Activated CD8-positive, alpha-beta memory T cell treated with anti-CD3 and anti-CD28 coated beads, Interleukin-2, amount 50 U/mL, for 48 hours (primary cell): Measurements from ENCODE around the gene FKBP10.
A peak's percentile ranks its signal among the peaks of the same experiment; 100 is the strongest.
"Not testable (repeated sequence)": the region's sequence is repeated elsewhere in the genome, so short reads cannot be mapped to it uniquely, and the experiment has no call there.

Experiments
- DNase-seq: peaks from one replicate; pipeline ENCODE4 v3.0.0-alpha.2; 2020

The FKBP10 gene

GRCh38 chr17:41812381-41813151 is at the start of gene FKBP10:
FKBP10 (plus strand) TSS chr17:41813004; CDS start chr17:41813035, 31 bp downstream.
- DNase-seq: peak; percentile 67

GRCh38 chr17:41763327-41763726 is 49.5 kb upstream of the FKBP10 start:
- DNase-seq: no peak

- DNase-seq: no peak
Observed at GRCh38 chr17:41766135-41766534, 46.7 kb upstream of the FKBP10 start.

GRCh38 chr17:41767324-41768042 is 45.3 kb upstream of the FKBP10 start:
- no peak for DNase-seq

GRCh38 chr17:41768682-41769288 is 44.0 kb upstream of the FKBP10 start:
- no peak for DNase-seq

- DNase-seq: no peak
Observed at GRCh38 chr17:41769346-41769862, 43.4 kb upstream of the FKBP10 start.

GRCh38 chr17:41769985-41770384 is 42.8 kb upstream of the FKBP10 start:
- no peak for DNase-seq

- DNase-seq: no peak
Observed at GRCh38 chr17:41771389-41772206, 41.2 kb upstream of the FKBP10 start.

GRCh38 chr17:41772218-41772585 is 40.6 kb upstream of the FKBP10 start:
- no peak for DNase-seq

- DNase-seq: no peak
Observed at GRCh38 chr17:41772586-41773189, 40.1 kb upstream of the FKBP10 start.

GRCh38 chr17:41773190-41773588 is 39.6 kb upstream of the FKBP10 start:
- no peak for DNase-seq

- DNase-seq: no peak
Observed at GRCh38 chr17:41773731-41774193, 39.0 kb upstream of the FKBP10 start.

- DNase-seq: no peak
Observed at GRCh38 chr17:41775394-41776226, 37.2 kb upstream of the FKBP10 start.

GRCh38 chr17:41776262-41776900 is 36.4 kb upstream of the FKBP10 start:
- not testable (repeated sequence) for DNase-seq

GRCh38 chr17:41777157-41777573 is 35.6 kb upstream of the FKBP10 start:
- DNase-seq: no peak

- no peak for DNase-seq
Observed at GRCh38 chr17:41777574-41778188, 35.1 kb upstream of the FKBP10 start.

GRCh38 chr17:41779954-41780353 is 32.9 kb upstream of the FKBP10 start:
- DNase-seq: no peak

- no peak for DNase-seq
Observed at GRCh38 chr17:41781404-41782110, 31.2 kb upstream of the FKBP10 start.

- DNase-seq: no peak
Observed at GRCh38 chr17:41782142-41782541, 30.7 kb upstream of the FKBP10 start.
